A549 (cell line): ENCODE data around the gene CXXC1. TPM values are rescaled to one million over a fixed set of nuclear protein-coding genes. Genes with fewer than 3 reads are reported as not detected.
A peak's percentile ranks its signal among the peaks of the same experiment; 100 is the strongest.

Experiments
- ATAC-seq, 2 experiments: fragments of 200-7000 bp in 1 of 2; fragments of >200 bp in 1 of 2; cut with Nextera tagmentation in 1 of 2; cut with Tn5 transposase in 1 of 2; 3 replicates each; pipeline versions ENCODE4 v1.8.0 to v1.9.1; 2018 to 2020; ENCODE audit warnings: mild to moderate bottlenecking in 1 of 2, moderate library complexity in 1 of 2
- CTCF ChIA-PET: fragments of 300-600 bp; sonication (Branson Sonifier 250); formaldehyde crosslinking; extraction: SDS; loops from one replicate; lab custom pipeline; 2021; ENCODE audit warnings: antibody characterized with exemption, inconsistent platforms; lab: Yijun Ruan, JAX
- POLR2A ChIA-PET: fragments of 350-600 bp; formaldehyde crosslinking; extraction: SDS; loops from one replicate; lab custom pipeline; 2021; ENCODE audit warnings: antibody characterized with exemption, inconsistent platforms; lab: Yijun Ruan, JAX
- DNase-seq, 2 experiments: peaks; one replicate each; pipeline versions ENCODE4 v3.0.0 to v3.0.0-alpha.2; 2011 to 2016; ENCODE audit warnings: low read depth in 1 of 2, low spot score in 1 of 2
- FAIRE-seq: peaks from 2 replicates; lab custom pipeline; 2011; peaks lifted over from hg19 to GRCh38; lab: Jason Lieb, UNC
- H3K27ac ChIP-seq, 2 experiments: fragments of >200 bp; sonication (Bioruptor Twin); formaldehyde crosslinking; 3 replicates each; pipeline ENCODE4 v1.5.1; 2016 to 2017
- H3K4me1 ChIP-seq: fragments of >200 bp; sonication (Bioruptor Twin); formaldehyde crosslinking; 3 replicates; pipeline ENCODE4 v1.6.1; 2016
- H3K4me2 ChIP-seq: fragments of >200 bp; sonication (Bioruptor Twin); formaldehyde crosslinking; 3 replicates; pipeline ENCODE4 v1.6.1; 2016
- H3K4me3 ChIP-seq: fragments of >200 bp; sonication (Bioruptor Twin); formaldehyde crosslinking; 3 replicates; pipeline ENCODE4 v1.5.1; 2016
- H3K9me3 ChIP-seq: fragments of >200 bp; sonication (Bioruptor Twin); formaldehyde crosslinking; 3 replicates; pipeline ENCODE4 v1.6.1; 2016
- ATOH8 ChIP-seq: fragments of 250-450 bp; sonication (Bioruptor Pico); IDR thresholded peaks from 2 replicates; pipeline ENCODE4 v1.5.0; 2020; ENCODE audit warnings: low read depth, mild to moderate bottlenecking, moderate library complexity
- CEBPB ChIP-seq, 2 experiments: fragments of >200 bp in 1 of 2; sonication (Bioruptor Twin) in 1 of 2; formaldehyde crosslinking in 1 of 2; IDR thresholded peaks; 2 replicates each; pipeline ENCODE4 v1.6.1; 2012 to 2016
- CHD4 ChIP-seq: fragments of 200-600 bp; sonication (generic); IDR thresholded peaks from 2 replicates; pipeline ENCODE4 v1.6.1; 2016; ENCODE audit warnings: antibody characterized with exemption, mild to moderate bottlenecking, borderline replicate concordance
- EHMT2 ChIP-seq: fragments of 200-600 bp; sonication (generic); IDR thresholded peaks from 2 replicates; pipeline ENCODE4 v1.6.1; 2016; ENCODE audit warnings: antibody characterized with exemption, low read depth, mild to moderate bottlenecking, moderate library complexity
- FOSB ChIP-seq: fragments of 250-450 bp; sonication (Bioruptor Pico); IDR thresholded peaks from 2 replicates; pipeline ENCODE4 v1.5.0; 2020; ENCODE audit warnings: mild to moderate bottlenecking, moderate library complexity
- FOXS1 ChIP-seq: fragments of 250-450 bp; sonication (Bioruptor Pico); IDR thresholded peaks from 2 replicates; pipeline ENCODE4 v1.5.0; 2020; ENCODE audit warnings: mild to moderate bottlenecking, moderate library complexity
- GATA3 ChIP-seq: IDR thresholded peaks from 2 replicates; pipeline ENCODE4 v1.6.1; 2012; ENCODE audit warnings: borderline replicate concordance
- HDAC2 ChIP-seq: fragments of 200-600 bp; sonication (generic); IDR thresholded peaks from 2 replicates; pipeline ENCODE4 v1.6.1; 2016
- HES2 ChIP-seq: fragments of >200 bp; sonication (Bioruptor Twin); formaldehyde crosslinking; IDR thresholded peaks from 2 replicates; pipeline ENCODE4 v1.6.1; 2016
- HOXA7 ChIP-seq: fragments of 250-450 bp; sonication (Bioruptor Pico); IDR thresholded peaks from 2 replicates; pipeline ENCODE4 v1.5.0; 2020; ENCODE audit warnings: mild to moderate bottlenecking, moderate library complexity
- HOXB13 ChIP-seq: fragments of 250-450 bp; sonication (Bioruptor Pico); IDR thresholded peaks from 2 replicates; pipeline ENCODE4 v1.5.0; 2020; ENCODE audit warnings: low read depth, mild to moderate bottlenecking, moderate library complexity
- HOXB5 ChIP-seq: fragments of 250-450 bp; sonication (Bioruptor Pico); IDR thresholded peaks from 2 replicates; pipeline ENCODE4 v1.5.0; 2020; ENCODE audit warnings: mild to moderate bottlenecking, moderate library complexity
- JUN ChIP-seq, 2 experiments: fragments of >200 bp; sonication (Bioruptor Twin); formaldehyde crosslinking; IDR thresholded peaks; 2 replicates in 1 of 2; 3 replicates in 1 of 2; pipeline ENCODE4 v1.6.1; 2016 to 2017
- JUNB ChIP-seq: fragments of >200 bp; sonication (Bioruptor Twin); formaldehyde crosslinking; IDR thresholded peaks from 2 replicates; pipeline ENCODE4 v1.6.1; 2016
- KDM5A ChIP-seq: fragments of 200-600 bp; sonication (generic); IDR thresholded peaks from 2 replicates; pipeline ENCODE4 v1.6.1; 2016; ENCODE audit warnings: antibody characterized with exemption, mild to moderate bottlenecking
- NR3C1 ChIP-seq: fragments of >200 bp; sonication (Bioruptor Twin); formaldehyde crosslinking; IDR thresholded peaks from 3 replicates; pipeline ENCODE4 v1.6.1; 2017
- PBX3 ChIP-seq: IDR thresholded peaks from 2 replicates; pipeline ENCODE4 v1.6.1; 2012
- PHF8 ChIP-seq: fragments of 200-600 bp; sonication (generic); IDR thresholded peaks from 2 replicates; pipeline ENCODE4 v1.6.1; 2016; ENCODE audit warnings: low read depth, mild to moderate bottlenecking, antibody characterized with exemption, moderate library complexity, borderline replicate concordance
- POLR2A ChIP-seq: IDR thresholded peaks from 2 replicates; pipeline ENCODE4 v1.6.1; 2012; ENCODE audit warnings: mild to moderate bottlenecking, low read length
- POLR2AphosphoS2 ChIP-seq: conservative IDR thresholded peaks from 2 replicates; pipeline ENCODE4 v1.6.1; 2012; ENCODE audit warnings: low read length, improper control_type of control experiment, inconsistent platforms
- RAD21 ChIP-seq, 2 experiments: fragments of >200 bp in 1 of 2; sonication (Bioruptor Twin) in 1 of 2; formaldehyde crosslinking in 1 of 2; IDR thresholded peaks in 1 of 2; conservative IDR thresholded peaks in 1 of 2; 2 replicates in 1 of 2; 3 replicates in 1 of 2; pipeline ENCODE4 v1.6.1; 2012 to 2018; ENCODE audit warnings: inconsistent platforms in 1 of 2
- RARB ChIP-seq: fragments of 250-450 bp; sonication (Bioruptor Pico); IDR thresholded peaks from 2 replicates; pipeline ENCODE4 v1.8.0; 2021; ENCODE audit warnings: mild to moderate bottlenecking, moderate library complexity
- RFX5 ChIP-seq: fragments of 450-650 bp; IDR thresholded peaks from 2 replicates; pipeline ENCODE4 v1.7.1; 2014; ENCODE audit warnings: antibody characterized with exemption, mild to moderate bottlenecking, moderate library complexity
- SREBF2 ChIP-seq: fragments of 450-650 bp; IDR thresholded peaks from 2 replicates; pipeline ENCODE4 v1.6.1; 2014; ENCODE audit warnings: mild to moderate bottlenecking, moderate library complexity
- TFCP2L1 ChIP-seq: fragments of 250-450 bp; sonication (Bioruptor Pico); IDR thresholded peaks from 2 replicates; pipeline ENCODE4 v1.5.0; 2021; ENCODE audit warnings: mild to moderate bottlenecking
- TP53 ChIP-seq: fragments of 250-450 bp; sonication (Bioruptor Pico); IDR thresholded peaks from 2 replicates; pipeline ENCODE4 v1.5.0; 2021; ENCODE audit warnings: mild to moderate bottlenecking, moderate library complexity
- ZNF302 ChIP-seq: fragments of 250-450 bp; sonication (Bioruptor Pico); IDR thresholded peaks from 2 replicates; pipeline ENCODE4 v1.9.0; 2021; ENCODE audit warnings: inconsistent platforms, mild to moderate bottlenecking, moderate library complexity
- WGBS: methylation state at CpG from one replicate; pipeline ENCODE4 v1.1.6; 2017; ENCODE audit errors: missing lambda C conversion rate; 5-methylcytosine and 5-hydroxymethylcytosine counted together
- polyA plus RNA-seq, 4 experiments: library from polyadenylated mRNA; depleted of rRNA in 3 of 4; stranded (reverse); fragments of >200 nt; fragmentation: RNase III in 1 of 4; extraction: RNeasy Plus Mini Kit Qiagen cat#74134 plus additional on column Dnase treatment in 1 of 4; gene quantifications; 2 replicates in 3 of 4; 3 replicates in 1 of 4; pipeline ENCODE4 v1.2.3, GENCODE V29; 2011 to 2017

CXXC1 gene
- polyA plus RNA-seq, 2 of the 4 experiments (the other 2 are of a cell fraction), result 21.2 to 54.3 TPM

- no peak overlapping the region for H3K4me2 ChIP-seq
Measured at GRCh38 chr18:50284255-50284885, 3.1 kb downstream of the CXXC1 start.

GRCh38 chr18:50283469-50284209 lies 3.9 kb downstream of the CXXC1 start:
- ChIA-PET CTCF (interaction anchor here (1.1 to 1.3 kb wide), 2 partner anchors 15 to 73 kb away, joined by 3 to 5 read pairs; no protein-coding TSS in a partner anchor), POLR2A (no interaction called here)
- Histone ChIP-seq H3K27ac (no peak overlapping the region), H3K4me3 (no peak overlapping the region), H3K4me1 (peaks cover 25% of the 10 kb centered on the region), H3K4me2 (no peak overlapping the region), H3K9me3 (no peaks in the 10 kb centered on the region)
- 93% methylated on average over 25 of the region's 29 CpGs for WGBS
- no peak for DNase-seq
- TF ChIP-seq ATOH8 (CRISPR knock-in tag) (no peak), ZNF302 (CRISPR knock-in tag) (no peak), CEBPB (IDR thresholded peaks at IDR 0.05) (no peak), HOXB13 (CRISPR knock-in tag) (no peak), PHF8 (no peak)
- ATAC-seq, result no peak
- no peak for FAIRE-seq

More at GRCh38 chr18:50284255-50284885, 3.1 kb downstream of the CXXC1 start:
- no peak overlapping the region for H3K27ac ChIP-seq
- POLR2A ChIA-PET, result no interaction called here
- 87% methylated on average over 15 of the region's 15 CpGs for WGBS
- no peak for FAIRE-seq
- TF ChIP-seq TP53 (CRISPR knock-in tag), result no peak
- no peak for TF ChIP-seq EHMT2
- no peak for TF ChIP-seq PBX3
- TF ChIP-seq POLR2AphosphoS2, result no peak
- no peak for TF ChIP-seq NR3C1
- no peak for TF ChIP-seq KDM5A
- no peak for TF ChIP-seq RARB
- H3K9me3 ChIP-seq, result no peaks in the 10 kb centered on the region
- H3K4me1 ChIP-seq, result peaks cover 21% of the 10 kb centered on the region
- no peak for DNase-seq
- no peak for ATAC-seq
- H3K4me3 ChIP-seq, result no peak overlapping the region
- CTCF ChIA-PET, result interaction anchor here (1.1 to 1.3 kb wide), 2 partner anchors 15 to 72 kb away, joined by 3 to 5 read pairs; no protein-coding TSS in a partner anchor

- Histone ChIP-seq H3K27ac (peak overlapping the region in 1 of 2 experiments; percentile 95; a peak in 1 of 6 replicates), H3K4me3 (no peak overlapping the region; the same call in 2 of the 3 replicates), H3K4me2 (peak overlapping the region; percentile 98), H3K9me3 (no peaks in the 10 kb centered on the region), H3K4me1 (peaks cover 31% of the 10 kb centered on the region)
- ChIA-PET POLR2A (no interaction called here), CTCF (interaction anchor here (0.7 to 1.1 kb wide), 2 partner anchors 75 to 147 kb away, joined by 3 read pairs; no protein-coding TSS in a partner anchor)
- ATAC-seq (no peak), DNase-seq (no peak), FAIRE-seq (no peak)
- WGBS, result 93% methylated on average over 29 of the region's 42 CpGs
- TF ChIP-seq TFCP2L1 (CRISPR knock-in tag) (no peak), HOXA7 (no peak), EHMT2 (no peak), FOXS1 (no peak), POLR2A (no peak), JUN (IDR thresholded peaks at IDR 0.05) (no peak), RAD21 (conservative IDR thresholded peaks at IDR 0.05 in 1 of 2, IDR thresholded peaks at IDR 0.05 in 1 of 2) (no peak), JUNB (no peak), CHD4 (no peak), FOSB (CRISPR knock-in tag) (no peak), HDAC2 (no peak), POLR2AphosphoS2 (no peak), GATA3 (no peak), ZNF302 (CRISPR knock-in tag) (no peak), HOXB5 (no peak), SREBF2 (no peak), HES2 (no peak), HOXB13 (CRISPR knock-in tag) (no peak), RFX5 (no peak)
Measured at GRCh38 chr18:50282521-50283335, 4.8 kb downstream of the CXXC1 start.
